Calu3 (cell line): ENCODE data around the gene PLS1. TPM values are rescaled to one million over a fixed set of nuclear protein-coding genes. Genes with fewer than 3 reads are reported as not detected.
A peak's percentile ranks its signal among the peaks of the same experiment; 100 is the strongest.

Experiments
- BruUV-seq: library from RNA; stranded (reverse); fragments of 400-500 nt; replicated peaks from 2 replicates; lab custom pipeline; 2021; lab: Mats Ljungman, UMichigan
- CTCF ChIA-PET: fragments of 300-600 bp; sonication (Branson Sonifier 250); formaldehyde crosslinking; loops from one replicate; lab custom pipeline; 2022; ENCODE audit warnings: antibody characterized with exemption; lab: Charles Lee
- DNase-seq: peaks from one replicate; pipeline ENCODE4 v3.0.0; 2022
- H3K27ac Mint-ChIP-seq: one replicate; pipeline ENCODE4 v1.8.0; 2022; ENCODE audit warnings: mixed read lengths; ENCODE audit not compliant: unreplicated experiment
- H3K27me3 Mint-ChIP-seq: one replicate; pipeline ENCODE4 v1.8.0; 2022; ENCODE audit warnings: mixed read lengths; ENCODE audit not compliant: unreplicated experiment
- H3K36me3 Mint-ChIP-seq: one replicate; pipeline ENCODE4 v1.8.0; 2022; ENCODE audit warnings: mild to moderate bottlenecking, moderate library complexity, mixed read lengths; ENCODE audit not compliant: insufficient read depth, unreplicated experiment
- H3K4me1 Mint-ChIP-seq: one replicate; pipeline ENCODE4 v1.8.0; 2022; ENCODE audit warnings: mild to moderate bottlenecking, low read depth, mixed read lengths; ENCODE audit not compliant: unreplicated experiment
- H3K4me3 Mint-ChIP-seq: one replicate; pipeline ENCODE4 v1.8.0; 2022; ENCODE audit warnings: mild to moderate bottlenecking, low read depth, moderate library complexity, mixed read lengths; ENCODE audit not compliant: unreplicated experiment
- H3K9me3 Mint-ChIP-seq: one replicate; pipeline ENCODE4 v1.8.0; 2022; ENCODE audit warnings: low read depth, mixed read lengths; ENCODE audit not compliant: unreplicated experiment
- CTCF ChIP-seq: fragments of 200-600 bp; IDR thresholded peaks from one replicate; pipeline ENCODE4 v1.8.0; 2022; ENCODE audit warnings: antibody characterized with exemption; ENCODE audit not compliant: unreplicated experiment
- intact Hi-C: fragments of 100-400 bp; cut with micrococcal nuclease; formaldehyde crosslinking; loops from one replicate; pipeline ENCODE4 v1.10.0; 2022; ENCODE audit not compliant: unreplicated experiment
- total RNA-seq: library from RNA; stranded (reverse); gene quantifications from 2 replicates; pipeline ENCODE4 v1.2.3, GENCODE V29; 2022

The PLS1 gene
- total RNA-seq, 1 experiment from 2014 or later, result 155 TPM

- intact Hi-C loops, result no loop called here
- Mint-ChIP-seq H3K27me3 (no peaks in the 10 kb centered on the region), H3K27ac (no peak overlapping the region), H3K4me1 (peaks cover 44% of the 10 kb centered on the region), H3K4me3 (no peak overlapping the region), H3K36me3 (peaks cover 4% of the 10 kb centered on the region), H3K9me3 (no peaks in the 10 kb centered on the region)
- DNase-seq, result no peak
- BruUV-seq, result no TSS peak
- TF ChIP-seq CTCF, result no peak
- CTCF ChIA-PET, result no interaction called here
These were observed 19.0 kb downstream of the PLS1 start for GRCh38 chr3:142615171-142615570.

GRCh38 chr3:142618917-142619461 is 22.8 kb downstream of the PLS1 start:
- H3K9me3 Mint-ChIP-seq, result no peaks in the 10 kb centered on the region
- H3K27me3 Mint-ChIP-seq, result no peaks in the 10 kb centered on the region
- CTCF ChIA-PET, result interaction anchor here (0.8 to 1.3 kb wide), 7 partner anchors 14 to 264 kb away, joined by 3 to 4 read pairs (median 3); no protein-coding TSS in a partner anchor
- H3K27ac Mint-ChIP-seq, result peak overlapping the region; percentile 92
- H3K4me1 Mint-ChIP-seq, result peaks cover 33% of the 10 kb centered on the region
- H3K4me3 Mint-ChIP-seq, result peak overlapping the region; percentile 25
- no TSS peak for BruUV-seq
- DNase-seq, result peak; percentile 71
- TF ChIP-seq CTCF, result no peak
- H3K36me3 Mint-ChIP-seq, result peaks cover 10% of the 10 kb centered on the region
- intact Hi-C loops, result loop anchor here (1.0 kb wide), 1 partner anchor 26 kb away; no protein-coding TSS in a partner anchor

GRCh38 chr3:142622405-142622804 is 26.2 kb downstream of the PLS1 start:
- CTCF ChIA-PET, result no interaction called here
- no TSS peak for BruUV-seq
- intact Hi-C loops, result no loop called here

GRCh38 chr3:142623194-142623593 is 27.0 kb downstream of the PLS1 start:
- Mint-ChIP-seq H3K36me3 (peaks cover 5% of the 10 kb centered on the region), H3K4me3 (no peak overlapping the region), H3K27ac (no peak overlapping the region), H3K9me3 (no peaks in the 10 kb centered on the region), H3K27me3 (no peaks in the 10 kb centered on the region), H3K4me1 (peaks cover 24% of the 10 kb centered on the region)
- TF ChIP-seq CTCF, result no peak
- BruUV-seq, result no TSS peak
- intact Hi-C loops, result no loop called here
- CTCF ChIA-PET, result interaction anchor here (0.7 kb wide), 1 partner anchor 12 kb away, joined by 4 read pairs; no protein-coding TSS in a partner anchor
- DNase-seq, result no peak

More at GRCh38 chr3:142622405-142622804, 26.2 kb downstream of the PLS1 start:
- peaks cover 5% of the 10 kb centered on the region for H3K36me3 Mint-ChIP-seq
- peaks cover 28% of the 10 kb centered on the region for H3K4me1 Mint-ChIP-seq
- TF ChIP-seq CTCF, result no peak
- H3K27ac Mint-ChIP-seq, result no peak overlapping the region
- no peaks in the 10 kb centered on the region for H3K27me3 Mint-ChIP-seq
- DNase-seq, result no peak
- no peaks in the 10 kb centered on the region for H3K9me3 Mint-ChIP-seq
- H3K4me3 Mint-ChIP-seq, result no peak overlapping the region
